ENCODE results near the gene ZNF543. TPM values are rescaled to one million over a fixed set of nuclear protein-coding genes. Genes with fewer than 3 reads are reported as not detected.

The ZNF543 gene
- total RNA-seq, 1 experiment from 2014 or later = 9.5 TPM

- no TSS peak for BruUV-seq (replicated peaks)
- TF ChIP-seq CTCF (conservative IDR thresholded peaks at IDR 0.05) (no peak), EZH2 (IDR thresholded peaks at IDR 0.05; ENCODE audit: low read depth) (no peak)
- Histone ChIP-seq H3K4me1 (replicated peaks; ENCODE audit: insufficient read depth) (no peaks in the 10 kb centered on the region), H4K20me1 (ENCODE audit: insufficient read depth) (no peaks in the 10 kb centered on the region), H2AFZ (no peak overlapping the region), H3K79me2 (ENCODE audit: low read depth) (no peaks in the 10 kb centered on the region), H3K27ac (no peak overlapping the region), H3K9me3 (ENCODE audit: insufficient read depth, low read depth) (no peaks in the 10 kb centered on the region), H3K27me3 (ENCODE audit: insufficient read depth, low read depth) (no peaks in the 10 kb centered on the region), H3K36me3 (ENCODE audit: low read depth) (no peaks in the 10 kb centered on the region), H3K4me2 (no peak overlapping the region), H3F3A (ENCODE audit: insufficient read depth, low read depth) (no peaks in the 10 kb centered on the region; the same call in 1 of the 2 replicates), H3K9me2 (ENCODE audit: insufficient read depth) (no peaks in the 10 kb centered on the region), H3K4me3 (no peak overlapping the region)
- ChIA-PET POLR2A (ENCODE audit: unreplicated experiment) (interaction anchor here (0.5 kb wide), 1 partner anchor 839 kb away, joined by 9 read pairs; no protein-coding TSS in a partner anchor), CTCF (interaction anchor here (0.7 kb wide), 1 partner anchor 994 kb away, joined by 9 read pairs; no protein-coding TSS in a partner anchor)
- intact Hi-C loops (cut with micrococcal nuclease; ENCODE audit: unreplicated experiment) = no loop called here
- DNase-seq = no peak
Measured at GRCh38 chr19:57342582-57342981, 22.3 kb downstream of the ZNF543 start.

DNA sequence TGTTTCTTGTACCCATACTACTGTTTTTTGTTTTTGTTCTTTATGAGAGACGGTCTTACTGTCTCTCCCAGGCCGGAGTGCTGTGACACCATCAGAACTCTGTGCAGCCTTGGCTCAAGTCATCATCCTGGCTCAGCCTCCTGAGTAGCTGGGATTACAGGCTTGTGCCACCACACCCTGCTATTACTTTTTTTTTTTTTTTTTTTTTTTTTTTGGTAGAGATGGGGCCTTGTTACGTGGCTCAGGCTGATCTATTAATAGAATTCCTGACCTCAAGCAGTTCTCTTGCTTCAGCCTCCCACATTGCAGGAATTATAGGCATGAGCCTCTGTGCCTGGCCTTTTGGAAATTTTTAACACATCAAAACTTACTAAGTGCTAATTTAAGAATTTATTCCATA, 27.9 kb downstream of the ZNF543 start:
- Histone ChIP-seq H3K27me3 (ENCODE audit: insufficient read depth, low read depth) (no peaks in the 10 kb centered on the region), H3K9me3 (ENCODE audit: insufficient read depth, low read depth) (0 out of 2 replicates have a peak, but pooled peaks cover 3% of the 10 kb centered on the region), H4K20me1 (ENCODE audit: insufficient read depth) (no peaks in the 10 kb centered on the region), H3K4me2 (no peak overlapping the region), H3K9me2 (ENCODE audit: insufficient read depth) (no peaks in the 10 kb centered on the region), H3F3A (ENCODE audit: insufficient read depth, low read depth) (no peaks in the 10 kb centered on the region), H3K27ac (no peak overlapping the region), H3K4me3 (no peak overlapping the region), H2AFZ (no peak overlapping the region), H3K4me1 (replicated peaks; ENCODE audit: insufficient read depth) (peaks cover 10% of the 10 kb centered on the region), H3K36me3 (ENCODE audit: low read depth) (no peaks in the 10 kb centered on the region), H3K79me2 (ENCODE audit: low read depth) (peaks cover 20% of the 10 kb centered on the region)
- no TSS peak for BruUV-seq (replicated peaks)
- ChIA-PET CTCF (no interaction called here), POLR2A (ENCODE audit: unreplicated experiment) (interaction anchor here (0.5 kb wide), 1 partner anchor 70 kb away, joined by 4 read pairs; no protein-coding TSS in a partner anchor)
- no peak for DNase-seq
- intact Hi-C loops (cut with micrococcal nuclease; ENCODE audit: unreplicated experiment) = no loop called here
- no peak for TF ChIP-seq CTCF (conservative IDR thresholded peaks at IDR 0.05)
- TF ChIP-seq EZH2 (IDR thresholded peaks at IDR 0.05; ENCODE audit: low read depth) = no peak

- DNase-seq = peak; percentile 94 to 95
- TF ChIP-seq EZH2 (IDR thresholded peaks at IDR 0.05; ENCODE audit: low read depth) = no peak
- no peak for TF ChIP-seq CTCF (conservative IDR thresholded peaks at IDR 0.05)
- Histone ChIP-seq H3K4me1 (replicated peaks; ENCODE audit: insufficient read depth) (peaks cover 10% of the 10 kb centered on the region), H3K4me2 (peak within 1 kb of the TSS; percentile 93), H3K4me3 (peak within 1 kb of the TSS; percentile 95), H3K9me3 (ENCODE audit: insufficient read depth, low read depth) (0 out of 2 replicates have a peak, but pooled peaks cover 5% of the 10 kb centered on the region), H3K9me2 (ENCODE audit: insufficient read depth) (no peaks in the 10 kb centered on the region), H4K20me1 (ENCODE audit: insufficient read depth) (peaks cover 5% of the 10 kb centered on the region; the same call in 1 of the 2 replicates), H3K79me2 (ENCODE audit: low read depth) (peaks cover 32% of the 10 kb centered on the region), H3K27me3 (ENCODE audit: insufficient read depth, low read depth) (no peaks in the 10 kb centered on the region), H3K36me3 (ENCODE audit: low read depth) (peaks cover 21% of the 10 kb centered on the region), H3K27ac (0 out of 2 replicates have a peak within 1 kb of the TSS, but pooled peaks have one; percentile 16), H3F3A (ENCODE audit: insufficient read depth, low read depth) (no peaks in the 10 kb centered on the region), H2AFZ (peak within 1 kb of the TSS; percentile 96)
- POLR2A ChIA-PET (ENCODE audit: unreplicated experiment) = interaction anchor here (0.5 to 1.0 kb wide), 9 partner anchors 17 to 511 kb away, joined by 3 to 13 read pairs (median 4); partner anchors contain the start of genes ZNF416 and ZNF548
- CTCF ChIA-PET = no interaction called here
- BruUV-seq (replicated peaks) = TSS peak; percentile 51
- intact Hi-C loops (cut with micrococcal nuclease; ENCODE audit: unreplicated experiment) = loop anchor here (1.0 to 5.0 kb wide), 4 partner anchors 31 to 136 kb away; partner anchors contain the start of genes ZNF419, ZNF460, ZNF543 and ZNF805
Measured at GRCh38 chr19:57350877-57351805, 30.9 kb downstream of the ZNF543 start, which contains the start of gene ZNF304. Gene ZNF304, plus strand, starts transcription at chr19:57351271. Its CDS starts 394 bp downstream, at chr19:57351665.

Data from PC-9 (cell line).